HepG2 (cell line): ENCODE measurements around the gene METTL13. TPM values are rescaled to one million over a fixed set of nuclear protein-coding genes. Genes with fewer than 3 reads are reported as not detected.

Experiments used
- ATAC-seq: fragments of 200-7000 bp; cut with Tn5 transposase; 3 replicates; pipeline ENCODE4 v1.9.1; 2020; ENCODE audit warnings: mild to moderate bottlenecking, moderate library complexity
- BruUV-seq: library from RNA; stranded (reverse); fragments of 400-500 nt; replicated peaks from 2 replicates; lab custom pipeline; 2021; lab: Mats Ljungman, UMichigan
- CTCF ChIA-PET: fragments of 300-600 bp; formaldehyde crosslinking; extraction: SDS; loops from one replicate; lab custom pipeline; 2021; ENCODE audit warnings: low total read pairs, inconsistent platforms, low intra/inter-chr PET ratio; lab: Yijun Ruan, JAX
- POLR2A ChIA-PET: fragments of 350-600 bp; sonication (Branson Sonifier 250); formaldehyde crosslinking; loops from one replicate; lab custom pipeline; 2020; ENCODE audit warnings: antibody characterized with exemption, inconsistent platforms; lab: Yijun Ruan, JAX
- DNase-seq: peaks from one replicate; pipeline ENCODE4 v3.0.0-alpha.2; 2015; ENCODE audit warnings: low spot score
- FAIRE-seq: peaks from 3 replicates; lab custom pipeline; 2011; peaks lifted over from hg19 to GRCh38; lab: Jason Lieb, UNC
- H2AFZ ChIP-seq: one replicate; pipeline ENCODE4 v1.6.1; 2011; ENCODE audit warnings: low read length, inconsistent platforms
- H3K27ac ChIP-seq: fragments of 300-600 bp; 3 replicates; pipeline ENCODE4 v1.8.0; 2011; ENCODE audit warnings: mixed run types, mild to moderate bottlenecking, mixed read lengths, low read length, inconsistent platforms; ENCODE audit not compliant: insufficient read depth; ENCODE audit errors: extremely low read length
- H3K27me3 ChIP-seq, 2 experiments: fragments of 200-600 bp in 1 of 2; 2 replicates in 1 of 2; 3 replicates in 1 of 2; pipeline versions ENCODE4 v1.6.0 to v1.8.0; 2011; ENCODE audit warnings: low read length in 2 of 2, mild to moderate bottlenecking in 2 of 2, moderate library complexity in 2 of 2, inconsistent platforms in 1 of 2; ENCODE audit not compliant: insufficient read depth in 2 of 2, control insufficient read depth in 1 of 2
- H3K36me3 ChIP-seq, 2 experiments: fragments of 200-600 bp in 1 of 2; replicated peaks in 1 of 2; 2 replicates in 1 of 2; 3 replicates in 1 of 2; pipeline versions ENCODE4 v1.5.1 to v1.8.0; 2011; ENCODE audit warnings: low read length in 2 of 2, inconsistent platforms in 1 of 2; ENCODE audit not compliant: insufficient read depth in 2 of 2, control insufficient read depth in 1 of 2
- H3K4me1 ChIP-seq: 2 replicates; pipeline ENCODE4 v1.5.1; 2012; ENCODE audit warnings: low read length, inconsistent platforms; ENCODE audit not compliant: insufficient read depth
- H3K4me2 ChIP-seq: 2 replicates; pipeline ENCODE4 v1.6.0; 2011; ENCODE audit warnings: low read depth, low read length, inconsistent platforms
- H3K4me3 ChIP-seq, 3 experiments: fragments of 200-600 bp in 1 of 3; sonication (generic), shearing (Covaris generic) in 1 of 3; replicated peaks in 1 of 3; 2 replicates each; pipeline ENCODE4 v1.5.1; 2011 to 2016; ENCODE audit warnings: low read length in 3 of 3, inconsistent platforms in 2 of 3, low read depth in 2 of 3, mild to moderate bottlenecking in 2 of 3, control low read depth in 1 of 3, mixed read lengths in 1 of 3; ENCODE audit not compliant: insufficient read depth in 1 of 3
- H3K79me2 ChIP-seq: one replicate; pipeline ENCODE4 v1.6.1; 2011; ENCODE audit warnings: low read length, inconsistent platforms; ENCODE audit not compliant: insufficient read depth
- H3K9ac ChIP-seq: 2 replicates; pipeline ENCODE4 v1.6.0; 2011; ENCODE audit warnings: mild to moderate bottlenecking, low read depth, low read length, inconsistent platforms; ENCODE audit not compliant: insufficient read depth
- H3K9me3 ChIP-seq: 2 replicates; pipeline ENCODE4 v1.5.1; 2012; ENCODE audit warnings: mild to moderate bottlenecking, low read length
- H4K20me1 ChIP-seq: 2 replicates; pipeline ENCODE4 v1.6.0; 2011; ENCODE audit warnings: inconsistent platforms, mild to moderate bottlenecking, low read length, moderate library complexity; ENCODE audit not compliant: insufficient read depth
- CCDC6 ChIP-seq: sonication (generic); formaldehyde crosslinking; IDR thresholded peaks from 2 replicates; pipeline ENCODE4 v1.8.1; 2022; ENCODE audit warnings: mild to moderate bottlenecking, missing genetic modification reagents, moderate library complexity
- DR1 ChIP-seq: sonication (generic); formaldehyde crosslinking; IDR thresholded peaks from 2 replicates; pipeline ENCODE4 v1.8.0; 2021; ENCODE audit warnings: mild to moderate bottlenecking, missing genetic modification reagents, inconsistent platforms
- ERF ChIP-seq: IDR thresholded peaks from 2 replicates; pipeline ENCODE4 v1.6.1; 2018; ENCODE audit warnings: missing biosample characterization, missing genetic modification reagents
- FOXO4 ChIP-seq: sonication (generic); formaldehyde crosslinking; conservative IDR thresholded peaks from 2 replicates; pipeline ENCODE4 v1.8.1; 2023; ENCODE audit warnings: missing genetic modification reagents
- PBX2 ChIP-seq: IDR thresholded peaks from 2 replicates; pipeline ENCODE4 v1.6.1; 2016; ENCODE audit warnings: control low read depth
- POLR2G ChIP-seq: fragments of 200-400 bp; formaldehyde crosslinking; IDR thresholded peaks from 2 replicates; pipeline ENCODE4 v1.6.1; 2018; ENCODE audit warnings: mild to moderate bottlenecking, low read depth, low read length, moderate library complexity
- RERE ChIP-seq: IDR thresholded peaks from 2 replicates; pipeline ENCODE4 v1.6.1; 2016; ENCODE audit warnings: low read depth, missing genetic modification reagents, missing compliant biosample characterization
- SP5 ChIP-seq: IDR thresholded peaks from 2 replicates; pipeline ENCODE4 v1.6.1; 2016; ENCODE audit warnings: low read depth, borderline replicate concordance
- SPEN ChIP-seq: sonication (generic); formaldehyde crosslinking; IDR thresholded peaks from 2 replicates; pipeline ENCODE4 v1.5.1; 2020; ENCODE audit warnings: low read depth, mild to moderate bottlenecking, missing genetic modification reagents
- ZBTB8A ChIP-seq: sonication (generic); formaldehyde crosslinking; IDR thresholded peaks from 2 replicates; pipeline ENCODE4 v1.4.0; 2020; ENCODE audit warnings: mild to moderate bottlenecking, low read depth, missing genetic modification reagents, borderline replicate concordance
- ZNF331 ChIP-seq: sonication (generic); formaldehyde crosslinking; IDR thresholded peaks from 2 replicates; pipeline ENCODE4 v1.4.0; 2020; ENCODE audit warnings: missing genetic modification reagents
- WGBS: methylation state at CpG from one replicate; pipeline ENCODE4 v1.1.6; 2017; ENCODE audit warnings: low lambda C conversion rate; 5-methylcytosine and 5-hydroxymethylcytosine counted together
- in situ Hi-C: cut with HindIII; loops from 2 replicates; pipeline ENCODE4 v1.10.0; 2017; ENCODE audit warnings: low pct_unique_long_range_greater_than_20kb; ENCODE audit not compliant: extremely low pct_ligation_motif_present
- intact Hi-C: fragments of 100-400 bp; cut with micrococcal nuclease; formaldehyde crosslinking; loops from one replicate; pipeline ENCODE4 v1.10.0; 2022; ENCODE audit not compliant: unreplicated experiment
- polyA plus RNA-seq, 8 experiments: library from polyadenylated mRNA; depleted of rRNA in 3 of 8; stranded (reverse) in 7 of 8; unstranded in 1 of 8; fragments of >200 nt; fragmentation: Illumina TruSeq in 4 of 8; extraction: Trizol in 4 of 8; gene quantifications; 2 replicates each; pipeline versions ENCODE4 v1.2.1 to v1.2.3, GENCODE V29; 2011 to 2016; ENCODE audit warnings: low read depth in 4 of 8, missing spikeins in 1 of 8, mixed read lengths in 1 of 8; ENCODE audit not compliant: insufficient read depth in 1 of 8
- total RNA-seq, 5 experiments: library from RNA; depleted of rRNA; stranded (reverse); fragments of >200 nt; fragmentation: Illumina TruSeq; extraction: Trizol; gene quantifications; 2 replicates each; pipeline ENCODE4 v1.2.3, GENCODE V29; 2016; ENCODE audit warnings: low read depth in 1 of 5

Gene METTL13
- total and polyA plus RNA-seq, 2 of the 13 experiments (the other 11 are each of a cell fraction or from before 2014, with no cell fraction given), result 18.6 to 22.8 TPM

GRCh38 chr1:171790318-171790717, 8.9 kb downstream of the METTL13 start:
- no peaks in the 10 kb centered on the region for H3K27me3 ChIP-seq
- FAIRE-seq (no peak), DNase-seq (no peak), ATAC-seq (no peak)
- no peaks in the 10 kb centered on the region for H3K4me1 ChIP-seq
- ChIA-PET POLR2A (no interaction called here), CTCF (no interaction called here)
- no peak overlapping the region for H2AFZ ChIP-seq
- 100% methylated on average over 6 of the region's 6 CpGs for WGBS
- H4K20me1 ChIP-seq, result no peaks in the 10 kb centered on the region
- in situ Hi-C loops (no loop called here), intact Hi-C loops (no loop called here)
- TF ChIP-seq CCDC6 (CRISPR knock-in tag) (no peak), PBX2 (CRISPR knock-in tag) (no peak), ERF (no peak), RERE (CRISPR knock-in tag) (no peak), ZNF331 (CRISPR knock-in tag) (no peak), POLR2G (no peak), SP5 (no peak), ZBTB8A (no peak), SPEN (CRISPR knock-in tag) (no peak), FOXO4 (CRISPR knock-in tag) (no peak), DR1 (CRISPR knock-in tag) (no peak)
- H3K9ac ChIP-seq, result no peak overlapping the region
- H3K27ac ChIP-seq, result no peak overlapping the region
- BruUV-seq, result no TSS peak
- no peak overlapping the region for H3K4me2 ChIP-seq
- H3K9me3 ChIP-seq, result no peaks in the 10 kb centered on the region
- H3K4me3 ChIP-seq, result no peak overlapping the region
- H3K36me3 ChIP-seq, result peaks cover 28 to 92% of the 10 kb centered on the region in 2 experiments
- peaks cover under 1% of the 10 kb centered on the region for H3K79me2 ChIP-seq
